Vagina (tissue), 2 donors: Measurements from ENCODE around the gene RHCG. TPM values are rescaled to one million over a fixed set of nuclear protein-coding genes. Genes with fewer than 3 reads are reported as not detected.

Source experiments
- DNase-seq, 2 donors: peaks; one replicate each; pipeline ENCODE4 v3.0.0-alpha.2; 2017; ENCODE audit errors: extremely low spot score in 2 of 2
- H3K27ac ChIP-seq: fragments of 200-600 bp; sonication (generic); one replicate; pipeline ENCODE4 v1.5.1; 2019
- H3K27me3 ChIP-seq: fragments of 200-600 bp; sonication (generic); one replicate; pipeline ENCODE4 v1.5.1; 2019
- H3K36me3 ChIP-seq, 2 donors: fragments of 200-600 bp; sonication (generic); one replicate each; pipeline ENCODE4 v1.5.1; 2017 to 2019
- H3K4me1 ChIP-seq: fragments of 200-600 bp; sonication (generic); one replicate; pipeline ENCODE4 v1.5.1; 2019
- H3K4me3 ChIP-seq, 2 donors: fragments of 200-600 bp; sonication (generic); 1 replicate in 1 of 2; 2 replicates in 1 of 2; pipeline ENCODE4 v1.5.1; 2016 to 2019
- H3K9me3 ChIP-seq: fragments of 200-600 bp; sonication (generic); one replicate; pipeline ENCODE4 v1.5.1; 2019
- CTCF ChIP-seq, 3 experiments: fragments of 450-650 bp in 2 of 3; fragments of 200-600 bp in 1 of 3; sonication (generic) in 1 of 3; IDR thresholded peaks; one replicate each; pipeline ENCODE4 v1.5.1; 2017 to 2019; ENCODE audit warnings: antibody characterized with exemption in 3 of 3, mild to moderate bottlenecking in 2 of 3, moderate library complexity in 2 of 3
- POLR2A ChIP-seq, 2 donors: fragments of 450-650 bp; IDR thresholded peaks; one replicate each; pipeline ENCODE4 v1.6.1; 2017; ENCODE audit warnings: antibody characterized with exemption in 2 of 2, mild to moderate bottlenecking in 2 of 2, moderate library complexity in 2 of 2
- POLR2AphosphoS5 ChIP-seq, 2 donors: sonication (generic); formaldehyde crosslinking; IDR thresholded peaks; one replicate each; pipeline ENCODE4 v1.9.0; 2017; ENCODE audit warnings: antibody characterized with exemption in 2 of 2, mild to moderate bottlenecking in 2 of 2, low read depth in 1 of 2; ENCODE audit not compliant: insufficient read depth in 1 of 2
- intact Hi-C: fragments of 100-400 bp; cut with DNase I; formaldehyde crosslinking; loops from one replicate; pipeline ENCODE4 v1.15.1; 2023
- total RNA-seq: library from RNA; depleted of rRNA; stranded (reverse); fragments of >200 nt; gene quantifications from one replicate; pipeline ENCODE4 v1.2.3, GENCODE V29; 2016

The RHCG gene
- total RNA-seq, 1 donor from 2014 or later = 1,938 TPM

- no peaks in the 10 kb centered on the region for H3K4me1 ChIP-seq
- H3K36me3 ChIP-seq = no peaks in the 10 kb centered on the region
- no peak for DNase-seq
- TF ChIP-seq POLR2AphosphoS5 (IDR thresholded peaks at IDR 0.05; ENCODE audit: insufficient read depth in 1 of 2, low read depth in 1 of 2) = no peak
- TF ChIP-seq CTCF (IDR thresholded peaks at IDR 0.05) = no peak
- no peak for TF ChIP-seq POLR2A (IDR thresholded peaks at IDR 0.05)
- H3K27me3 ChIP-seq = no peaks in the 10 kb centered on the region
- no peak overlapping the region for H3K27ac ChIP-seq
- no peak overlapping the region for H3K4me3 ChIP-seq
- intact Hi-C loops = no loop called here
- H3K9me3 ChIP-seq = no peaks in the 10 kb centered on the region
Measured at GRCh38 chr15:89482139-89482538, 14.2 kb downstream of the RHCG start.

- TF ChIP-seq CTCF (IDR thresholded peaks at IDR 0.05) (no peak), POLR2AphosphoS5 (IDR thresholded peaks at IDR 0.05; ENCODE audit: insufficient read depth in 1 of 2, low read depth in 1 of 2) (no peak), POLR2A (IDR thresholded peaks at IDR 0.05) (no peak)
- H3K27ac ChIP-seq = no peak overlapping the region
- no peak overlapping the region for H3K4me3 ChIP-seq
- intact Hi-C loops = no loop called here
- no peaks in the 10 kb centered on the region for H3K4me1 ChIP-seq
- no peaks in the 10 kb centered on the region for H3K9me3 ChIP-seq
- no peaks in the 10 kb centered on the region for H3K27me3 ChIP-seq
- DNase-seq = no peak
- H3K36me3 ChIP-seq = no peaks in the 10 kb centered on the region
Measured at GRCh38 chr15:89480505-89480904, 15.9 kb downstream of the RHCG start.

GRCh38 chr15:89479173-89479572, 17.2 kb downstream of the RHCG start:
- intact Hi-C loops = no loop called here
- no peak overlapping the region for H3K4me3 ChIP-seq
- TF ChIP-seq CTCF (IDR thresholded peaks at IDR 0.05) = no peak
- TF ChIP-seq POLR2AphosphoS5 (IDR thresholded peaks at IDR 0.05; ENCODE audit: insufficient read depth in 1 of 2, low read depth in 1 of 2) = peak in 1 of 2 donors; percentile 65
- H3K4me1 ChIP-seq = no peaks in the 10 kb centered on the region
- DNase-seq = no peak
- H3K27ac ChIP-seq = no peak overlapping the region
- H3K36me3 ChIP-seq = no peaks in the 10 kb centered on the region
- no peaks in the 10 kb centered on the region for H3K9me3 ChIP-seq
- H3K27me3 ChIP-seq = no peaks in the 10 kb centered on the region

GRCh38 chr15:89477411-89478242, 18.8 kb downstream of the RHCG start:
- intact Hi-C loops = no loop called here
- Histone ChIP-seq H3K36me3 (no peaks in the 10 kb centered on the region), H3K9me3 (no peaks in the 10 kb centered on the region), H3K4me1 (no peaks in the 10 kb centered on the region), H3K27ac (no peak overlapping the region), H3K4me3 (no peak overlapping the region), H3K27me3 (no peaks in the 10 kb centered on the region)
- TF ChIP-seq POLR2AphosphoS5 (IDR thresholded peaks at IDR 0.05; ENCODE audit: insufficient read depth in 1 of 2, low read depth in 1 of 2) (peak in 1 of 2 donors; percentile 34), CTCF (IDR thresholded peaks at IDR 0.05) (no peak)
- no peak for DNase-seq

- Histone ChIP-seq H3K4me1 (no peaks in the 10 kb centered on the region), H3K9me3 (no peaks in the 10 kb centered on the region), H3K36me3 (no peaks in the 10 kb centered on the region), H3K4me3 (no peak overlapping the region), H3K27ac (no peak overlapping the region), H3K27me3 (no peaks in the 10 kb centered on the region)
- intact Hi-C loops = no loop called here
- DNase-seq = no peak
- TF ChIP-seq POLR2A (IDR thresholded peaks at IDR 0.05) (no peak), CTCF (IDR thresholded peaks at IDR 0.05) (no peak), POLR2AphosphoS5 (IDR thresholded peaks at IDR 0.05; ENCODE audit: insufficient read depth in 1 of 2, low read depth in 1 of 2) (no peak)
Measured at GRCh38 chr15:89475661-89476060, 20.7 kb downstream of the RHCG start.
